Middle frontal gyrus (tissue), 1 donor: Measurements from ENCODE around the gene GGCX.
"Not testable (repeated sequence)": the region's sequence is repeated elsewhere in the genome, so short reads cannot be mapped to it uniquely, and the experiment has no call there.

ENCODE experiments used
- DNase-seq: peaks from one replicate; pipeline ENCODE4 v3.0.0-alpha.2; 2015; ENCODE audit warnings: low spot score; ENCODE audit errors: extremely low spot score

GGCX gene

DNA sequence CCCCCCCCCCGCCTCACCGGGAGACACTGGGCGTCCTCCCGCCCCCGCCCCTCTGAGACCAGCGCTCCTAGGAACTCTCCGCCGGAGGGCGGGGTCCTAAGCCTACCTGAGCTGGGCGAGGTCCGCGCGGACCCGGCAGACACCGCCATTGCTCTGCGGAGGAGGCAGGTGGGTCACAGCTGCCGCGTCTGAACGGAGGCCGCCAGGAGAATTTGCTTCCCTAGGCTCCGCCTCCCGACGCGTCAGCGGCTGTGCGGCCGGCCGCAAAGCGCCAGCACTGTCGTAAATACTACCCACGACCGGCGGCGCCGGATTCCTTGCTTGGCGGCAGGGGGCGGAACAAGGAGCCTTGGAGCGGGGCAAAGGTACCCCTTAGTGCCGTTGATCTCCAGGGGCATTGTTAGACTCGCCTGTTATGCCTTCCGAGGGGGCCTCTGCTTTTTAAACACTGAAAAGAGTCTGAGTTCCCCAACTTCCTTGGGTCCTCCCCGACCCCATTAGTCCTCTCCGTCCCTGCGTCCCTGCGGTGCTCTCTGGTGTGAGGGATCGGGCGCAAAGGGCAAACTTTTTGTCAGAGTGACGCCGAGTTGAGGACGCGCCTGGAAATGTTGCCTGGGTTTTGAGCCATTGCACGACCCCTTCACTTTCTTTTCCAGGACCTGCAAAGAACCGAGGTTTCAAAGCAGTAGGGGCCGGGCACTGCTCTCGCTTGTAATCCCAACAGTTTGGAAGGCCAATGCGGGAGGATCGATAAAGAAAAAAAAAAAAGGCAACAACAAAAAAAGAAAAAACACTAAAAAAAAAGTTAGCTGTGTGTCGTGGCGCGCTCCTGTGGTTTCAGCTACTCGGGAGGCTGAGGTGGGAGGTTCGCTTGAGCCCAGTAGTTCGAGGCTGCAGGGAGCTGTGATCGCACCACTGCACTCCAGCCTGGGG is at the start of gene GGCX:
Gene GGCX (minus strand): TSS at position 214 of the 933 bp plus-strand sequence. CDS start 65 bp downstream, at position 149.
- peak; percentile 90 for DNase-seq

DNA sequence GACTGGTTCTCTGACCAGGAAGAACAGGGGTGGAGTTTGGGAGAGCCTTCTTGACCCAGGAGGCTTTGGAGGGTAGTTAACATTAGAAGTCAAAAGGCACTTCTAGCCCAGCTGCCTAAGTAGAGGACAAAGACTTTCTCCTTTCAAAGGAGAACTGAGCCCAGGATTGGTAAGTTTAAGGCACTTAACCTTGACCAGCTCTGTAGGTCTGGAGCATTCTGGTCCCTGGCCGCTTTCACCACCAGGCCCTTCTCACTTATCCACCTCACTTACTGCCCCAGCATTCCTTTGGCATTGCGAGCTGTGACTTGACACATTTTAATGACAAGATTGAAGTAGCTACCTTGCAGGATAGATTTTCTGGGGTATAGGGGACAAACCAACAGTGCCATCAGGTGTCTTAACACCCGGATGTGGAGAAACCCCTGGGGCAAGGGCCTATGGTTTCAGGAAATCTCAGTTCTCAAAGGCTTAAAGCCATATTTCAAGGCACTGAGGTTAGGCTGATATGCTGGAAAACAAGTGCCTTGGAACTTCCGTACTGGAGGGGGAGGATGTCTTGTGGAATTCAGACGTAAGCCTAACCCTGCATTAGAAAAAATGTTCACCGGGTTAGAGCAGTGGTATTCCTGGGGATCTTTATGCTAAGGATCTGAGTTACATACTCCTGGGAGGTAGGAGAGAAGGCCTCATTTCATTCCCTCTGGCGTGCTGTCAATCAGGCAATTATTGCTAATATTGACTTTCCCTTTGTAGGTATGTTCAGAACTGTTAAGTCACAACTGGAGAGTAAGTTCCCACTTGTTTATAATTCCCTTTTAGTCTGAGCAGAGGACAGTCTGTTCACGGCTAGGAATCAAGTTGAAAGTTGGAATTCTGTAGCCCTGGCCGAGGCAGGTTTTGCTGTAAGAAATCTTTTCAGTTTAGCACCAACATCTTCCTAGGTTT is 46.2 kb upstream of the GGCX start:
- DNase-seq, result no peak

- DNase-seq, result no peak
Measured at GRCh38 chr2:85606116-85606455, 44.8 kb upstream of the GGCX start.

DNA sequence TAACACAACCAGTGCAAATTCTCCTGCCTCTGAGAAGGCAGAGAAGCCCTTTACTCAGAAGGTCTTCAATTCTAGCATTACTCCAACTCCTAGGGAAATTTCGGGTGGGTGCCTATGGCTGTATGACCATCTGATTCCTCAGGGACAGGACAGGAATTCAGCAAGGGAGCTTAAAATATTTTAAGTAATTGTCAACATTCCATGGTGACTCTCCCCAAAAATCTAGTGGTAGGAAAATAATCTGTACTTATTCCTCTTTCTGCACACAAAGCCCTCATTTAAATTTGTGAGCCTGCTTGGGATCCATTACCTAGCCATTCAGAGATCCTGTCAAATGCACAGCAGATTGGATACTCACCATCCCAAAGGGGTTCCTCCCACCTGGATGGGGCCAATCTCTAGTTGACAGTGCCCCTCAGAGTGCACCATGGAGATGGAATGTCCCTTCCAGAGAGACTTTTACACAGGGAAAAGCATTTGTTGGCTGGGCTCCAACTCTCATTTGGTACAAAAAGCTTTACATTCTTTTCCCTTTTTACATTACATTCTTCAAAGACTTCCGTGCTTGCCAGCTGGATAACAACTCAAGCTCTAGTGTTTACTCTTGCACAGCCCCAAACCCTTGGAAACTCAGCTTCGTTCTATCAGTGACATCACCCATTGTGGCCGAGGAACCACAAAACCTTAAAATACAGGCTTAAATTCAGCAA is 44.3 kb upstream of the GGCX start:
- DNase-seq, result no peak

DNA sequence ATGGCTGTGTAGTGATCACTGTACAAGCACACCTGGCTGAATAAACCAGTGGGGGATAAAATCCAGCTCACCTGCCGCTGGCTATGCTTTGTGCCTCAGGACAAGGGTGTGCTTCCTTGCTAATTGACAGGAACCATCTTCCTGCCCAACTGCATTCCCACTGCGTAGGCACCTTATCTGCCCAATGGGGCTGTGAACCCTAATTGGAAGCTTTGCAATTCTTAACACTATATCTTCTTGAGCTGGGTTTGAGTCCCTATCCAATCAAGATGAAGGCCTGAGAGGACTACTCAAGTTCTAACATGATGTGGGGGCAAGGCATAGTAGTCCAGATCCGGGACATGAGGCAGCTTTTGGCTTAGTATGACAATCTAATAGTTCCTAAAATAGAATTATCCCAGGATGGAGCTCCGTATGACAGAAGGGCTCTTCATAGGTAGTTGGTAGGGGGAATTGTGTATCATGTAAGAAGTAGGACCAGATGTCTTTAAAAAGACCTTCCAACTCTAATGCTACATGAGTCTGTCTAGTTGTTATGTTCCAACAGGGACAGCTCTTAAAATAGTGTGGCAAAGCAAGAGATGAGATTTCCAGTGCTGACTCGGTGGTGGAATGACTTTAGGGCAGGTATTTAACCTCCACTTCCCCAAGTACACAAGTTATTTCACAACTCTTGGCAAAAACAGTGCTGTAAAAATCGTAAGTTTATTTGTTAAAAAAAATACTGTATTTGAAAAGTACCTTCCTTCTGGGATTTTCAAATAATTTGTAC is 43.5 kb upstream of the GGCX start:
- no peak for DNase-seq

DNA sequence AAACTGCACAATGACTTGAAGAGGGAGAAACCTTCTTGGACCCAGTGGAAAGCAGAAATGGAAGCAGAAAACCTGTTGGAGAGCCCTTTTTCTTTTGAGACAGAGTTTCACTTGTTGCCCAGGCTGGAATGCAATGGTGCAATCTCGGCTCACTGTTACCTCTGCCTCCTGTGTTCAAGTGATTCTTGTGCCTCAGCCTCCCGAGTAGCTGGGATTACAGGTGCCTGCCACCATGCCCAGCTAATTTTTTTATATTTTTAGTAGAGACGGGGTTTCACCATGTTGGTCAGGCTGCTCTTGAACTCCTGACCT is 42.8 kb upstream of the GGCX start:
- not testable (repeated sequence) for DNase-seq

DNA sequence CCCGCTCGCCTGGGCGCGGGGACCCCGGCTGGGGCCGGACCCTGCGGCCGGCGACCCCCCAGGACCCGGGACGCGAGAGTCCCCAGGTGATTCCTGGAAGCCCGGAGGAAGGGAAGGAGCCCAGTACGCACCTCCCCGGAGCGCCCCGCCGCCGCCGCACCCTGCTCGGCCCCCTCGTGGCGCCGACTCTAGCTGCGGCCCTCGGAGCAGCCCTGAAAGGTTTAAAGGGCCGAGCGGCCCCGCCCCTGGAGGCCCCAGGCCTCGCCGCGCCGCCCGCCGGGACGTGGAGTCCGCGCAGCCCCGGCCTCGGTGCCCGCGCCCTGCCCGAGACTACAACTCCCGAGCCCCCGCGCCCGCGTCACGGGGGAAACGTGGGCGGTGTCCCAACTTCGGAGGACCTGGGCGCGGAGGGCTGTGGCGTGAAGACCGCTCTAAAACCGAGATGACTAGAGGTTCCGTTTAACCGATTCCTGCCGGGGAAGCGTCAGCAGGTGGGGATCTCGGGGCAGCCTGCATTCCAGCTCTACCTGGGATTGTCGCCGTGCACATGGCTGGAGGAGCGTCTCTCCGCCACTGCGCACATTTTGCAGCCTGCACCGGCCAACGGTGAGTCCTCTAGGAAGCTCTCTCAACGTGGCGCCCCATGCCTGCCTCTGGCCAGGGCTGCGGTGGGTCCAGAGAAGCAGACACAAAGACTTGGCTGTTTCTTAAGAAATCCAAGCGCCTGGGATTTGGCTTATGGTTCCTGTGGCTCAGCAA is 41.4 kb upstream of the GGCX start, which contains the start of gene TMEM150A:
Gene TMEM150A (minus strand): TSS at position 223 of the 759 bp plus-strand sequence. CDS start 750 bp downstream, outside the sequence.
- peak; percentile 89 for DNase-seq

GRCh38 chr2:85601771-85602475 is 40.6 kb upstream of the GGCX start:
- DNase-seq, result no peak

GRCh38 chr2:85600951-85601770 is 39.9 kb upstream of the GGCX start:
- DNase-seq, result no peak

GRCh38 chr2:85600235-85600575 is 38.9 kb upstream of the GGCX start:
- DNase-seq, result no peak

- no peak for DNase-seq
Measured at GRCh38 chr2:85599468-85600234, 38.4 kb upstream of the GGCX start.

DNA sequence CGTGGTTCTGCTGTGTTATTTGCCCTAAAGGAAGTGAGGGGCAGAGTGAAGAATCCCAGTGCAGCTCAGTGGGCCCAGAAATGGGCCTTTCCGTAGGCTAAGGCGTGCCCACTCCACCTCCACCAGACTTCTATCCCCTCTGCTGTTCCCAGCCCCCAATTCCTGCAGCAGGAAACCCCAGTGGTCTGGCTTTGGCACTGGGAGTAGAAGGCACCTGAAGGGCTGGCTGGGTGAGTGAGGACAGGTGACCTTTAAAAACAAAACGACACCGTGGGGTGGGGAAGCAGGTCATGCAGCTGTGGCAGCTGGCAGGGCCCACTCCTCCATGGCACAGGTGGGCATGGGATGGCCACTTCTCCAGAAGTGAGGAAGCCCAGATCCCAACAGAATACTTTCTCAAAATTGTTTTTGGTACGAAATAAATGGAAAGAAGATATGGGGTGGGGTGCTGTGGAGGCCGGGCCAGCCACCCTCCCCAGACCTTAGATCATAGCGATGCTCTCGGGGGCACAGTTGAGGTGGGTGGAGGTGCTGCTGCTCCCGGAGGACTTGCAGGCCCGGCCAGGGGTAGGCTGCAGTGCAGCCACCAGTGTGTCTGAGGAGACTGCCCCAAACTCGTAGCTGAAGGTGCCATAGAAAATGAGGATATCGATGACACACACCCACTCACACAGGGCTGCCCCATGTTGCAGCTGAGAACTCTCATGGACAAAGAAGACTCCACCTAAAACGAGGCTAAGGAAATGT is 37.5 kb upstream of the GGCX start:
- DNase-seq, result no peak

DNA sequence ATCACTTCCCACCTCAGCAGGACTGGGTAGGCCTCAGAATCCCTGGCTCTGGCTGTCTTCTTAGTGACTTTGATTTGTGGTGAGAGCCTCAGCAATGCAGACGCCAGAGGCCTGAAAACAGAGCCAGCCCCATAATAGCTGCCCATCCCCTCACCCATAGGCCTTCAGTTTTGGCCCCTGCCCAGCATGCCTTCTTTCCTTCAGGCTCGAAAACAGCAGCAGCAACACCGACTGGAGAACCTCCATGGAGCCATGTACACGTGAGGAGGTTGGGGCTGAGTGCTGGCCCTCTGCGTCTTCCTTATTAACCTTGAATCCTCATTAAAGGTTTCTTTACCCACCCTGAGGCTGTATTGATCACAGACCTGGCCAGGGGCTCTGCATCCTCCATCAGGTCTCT is 35.9 kb upstream of the GGCX start:
- no peak for DNase-seq

DNA sequence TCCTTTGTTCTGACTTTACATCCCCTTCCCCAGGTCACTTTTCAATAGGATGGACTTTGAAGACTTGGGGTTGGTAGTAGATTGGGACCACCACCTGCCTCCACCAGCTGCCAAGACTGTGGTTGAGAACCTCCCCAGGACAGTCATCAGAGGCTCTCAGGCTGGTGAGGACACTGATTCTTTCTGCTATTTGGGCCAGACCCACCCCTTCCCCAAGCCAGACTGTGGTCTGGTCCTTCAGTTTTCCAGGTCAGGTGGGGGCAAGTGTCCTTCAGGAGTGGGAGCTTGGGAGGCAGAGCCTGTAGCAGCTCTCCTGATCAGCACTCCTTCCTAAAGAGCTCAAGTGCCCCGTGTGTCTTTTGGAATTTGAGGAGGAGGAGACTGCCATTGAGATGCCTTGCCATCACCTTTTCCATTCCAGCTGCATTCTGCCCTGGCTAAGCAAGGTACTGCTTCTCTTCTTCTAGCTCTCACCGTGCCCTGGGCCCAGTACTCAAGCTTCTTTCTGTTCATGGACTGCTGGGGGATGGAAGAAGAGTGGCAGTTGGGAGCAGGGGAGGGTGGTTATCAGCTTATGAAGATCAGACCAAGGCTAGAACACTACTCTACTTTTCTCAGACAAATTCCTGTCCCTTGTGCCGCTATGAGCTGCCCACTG is 35.3 kb upstream of the GGCX start:
- DNase-seq, result no peak

GRCh38 chr2:85596026-85596333 is 34.7 kb upstream of the GGCX start:
- DNase-seq, result no peak

- peak; percentile 98 for DNase-seq
Measured at GRCh38 chr2:85595301-85596025, 34.2 kb upstream of the GGCX start, which contains the start of gene RNF181. Gene RNF181 (plus strand): TSS chr2:85595745. CDS start chr2:85595764, 19 bp downstream.
